HG03108 (cell line): ENCODE data around the gene SV2C.
"Not testable (repeated sequence)": the region's sequence is repeated elsewhere in the genome, so short reads cannot be mapped to it uniquely, and the experiment has no call there.

Source experiments
- ATAC-seq: cut with Tn5 transposase; IDR thresholded peaks from one replicate; pipeline ENCODE4 v1.9.1; 2021; ENCODE audit warnings: moderate library complexity; ENCODE audit not compliant: unreplicated experiment

SV2C gene

DNA sequence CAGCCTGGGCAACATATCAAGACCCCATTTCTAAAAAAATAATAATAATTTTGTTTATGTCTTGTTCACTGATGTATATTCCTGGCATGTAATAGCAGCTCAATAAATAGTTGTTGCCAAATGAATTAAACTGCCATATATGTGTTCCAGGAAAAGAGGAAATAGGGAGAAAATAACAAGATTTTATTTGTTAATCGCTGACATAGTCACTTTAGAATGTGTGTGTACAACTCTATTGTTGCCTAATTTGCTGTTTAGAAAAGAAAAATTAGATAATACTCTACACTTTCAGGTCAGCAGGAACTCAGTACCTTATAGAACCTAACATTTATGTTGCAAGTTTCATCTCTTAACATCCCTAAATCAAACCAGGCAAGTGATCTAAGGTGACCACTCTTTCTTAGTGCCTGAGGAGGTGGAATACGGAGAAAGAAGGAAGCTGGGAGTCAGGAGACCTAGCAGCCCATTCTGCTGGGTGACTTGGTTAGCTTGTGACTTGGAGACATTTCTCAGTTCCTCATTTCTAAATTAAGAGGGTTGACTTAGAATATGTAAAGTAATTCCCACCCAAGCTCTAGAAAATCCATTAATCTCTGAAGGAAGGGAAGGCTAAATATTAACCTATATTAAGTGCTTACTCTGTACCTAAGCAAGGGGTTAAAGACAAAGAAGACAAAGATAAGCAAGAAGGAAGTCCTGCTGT, 209.6 kb downstream of the SV2C start:
- ATAC-seq: peak; percentile 84

DNA sequence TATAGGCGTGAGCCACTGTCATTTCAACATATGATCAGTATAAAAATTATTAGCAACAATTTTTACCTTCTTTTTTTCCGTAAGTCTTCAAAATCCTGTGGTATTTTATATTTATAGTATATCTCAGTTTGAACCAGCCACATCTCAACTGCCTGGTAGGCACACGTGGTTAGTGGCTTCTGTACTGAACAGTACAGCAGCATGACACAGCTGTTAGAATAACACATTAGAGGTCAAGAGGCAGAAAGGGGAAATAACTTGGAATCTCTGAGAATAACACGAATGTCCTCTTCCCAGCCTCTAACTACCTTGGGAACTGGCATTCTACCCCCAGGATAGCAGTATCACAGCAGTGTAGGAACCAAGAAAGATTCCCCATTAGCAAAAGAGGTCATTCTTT, 211.4 kb downstream of the SV2C start:
- ATAC-seq: no peak

DNA sequence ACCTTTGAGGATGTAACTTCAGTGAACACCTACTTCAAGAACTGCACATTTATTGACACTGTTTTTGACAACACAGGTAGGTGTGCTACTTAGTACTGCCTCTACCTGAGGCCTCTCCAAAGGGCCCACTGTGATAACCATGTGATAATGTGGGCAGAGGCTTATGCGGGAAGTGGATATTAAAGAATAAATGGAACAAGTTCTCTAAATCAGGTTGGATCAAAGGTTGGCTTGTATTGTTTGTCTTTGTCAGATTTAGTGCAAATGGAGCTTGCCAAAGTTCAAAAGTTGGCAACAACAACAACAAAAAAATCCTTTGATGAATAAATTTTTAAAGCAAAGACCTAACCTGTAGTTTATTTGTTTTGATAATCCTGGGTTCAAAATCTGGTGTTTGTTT, 215.7 kb downstream of the SV2C start:
- no peak for ATAC-seq

DNA sequence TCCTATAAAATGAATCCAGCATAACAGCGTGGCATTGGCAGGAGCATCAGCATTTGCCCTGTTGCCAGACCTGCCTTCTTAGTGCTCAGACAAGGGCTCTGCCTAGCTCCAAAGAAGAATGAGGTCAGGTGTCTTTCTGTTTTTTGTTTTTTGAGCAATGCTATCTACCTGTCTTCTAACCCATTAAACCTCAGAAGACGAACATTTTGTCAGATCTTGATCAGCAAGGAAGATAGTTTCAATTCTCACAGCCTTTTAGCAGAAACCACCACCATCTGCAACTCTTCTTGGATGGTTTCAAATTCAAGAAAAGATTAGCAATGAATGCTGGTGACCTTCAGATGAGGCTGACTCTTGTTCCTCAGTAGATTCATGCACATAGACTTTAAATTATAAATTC, 216.4 kb downstream of the SV2C start:
- no peak for ATAC-seq

DNA sequence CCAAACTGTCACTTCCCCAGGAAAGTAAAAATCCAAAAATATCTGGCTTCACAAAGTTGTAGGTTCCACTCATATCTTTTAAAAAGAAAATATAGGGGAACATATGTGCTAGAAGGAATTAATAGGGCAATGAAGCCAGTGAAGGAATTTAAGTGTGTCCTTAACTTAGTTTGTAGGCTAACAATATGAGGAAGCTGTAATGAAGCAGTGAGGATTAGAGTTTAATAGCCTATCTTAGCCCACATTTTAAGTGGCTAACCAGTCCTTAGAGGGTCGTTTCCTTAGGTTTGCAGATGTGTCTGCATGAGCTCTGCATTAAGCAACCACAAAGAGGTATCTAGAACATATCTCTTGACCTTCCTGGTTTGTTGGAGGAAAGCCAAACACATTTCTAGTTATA, 218.7 kb downstream of the SV2C start:
- not testable (repeated sequence) for ATAC-seq

DNA sequence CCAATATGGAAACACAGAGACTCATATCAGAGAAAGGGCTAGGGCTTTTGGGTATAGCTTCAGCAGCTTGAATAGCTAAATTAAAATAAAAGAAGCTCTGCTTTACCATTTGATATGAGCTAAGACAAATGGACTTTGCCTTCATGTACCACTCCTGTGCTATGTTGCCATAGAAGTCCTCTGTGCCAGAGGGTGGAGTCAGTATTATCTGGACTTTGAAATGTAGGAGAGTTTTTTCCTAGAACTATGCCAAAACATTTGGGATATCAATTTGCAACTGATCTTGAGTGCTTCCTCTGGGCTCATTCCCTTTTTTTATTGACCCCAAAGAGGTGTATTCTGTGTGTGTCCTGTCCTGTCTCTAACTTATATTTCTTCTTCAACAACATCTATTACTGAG, 219.5 kb downstream of the SV2C start:
- ATAC-seq: not testable (repeated sequence)

DNA sequence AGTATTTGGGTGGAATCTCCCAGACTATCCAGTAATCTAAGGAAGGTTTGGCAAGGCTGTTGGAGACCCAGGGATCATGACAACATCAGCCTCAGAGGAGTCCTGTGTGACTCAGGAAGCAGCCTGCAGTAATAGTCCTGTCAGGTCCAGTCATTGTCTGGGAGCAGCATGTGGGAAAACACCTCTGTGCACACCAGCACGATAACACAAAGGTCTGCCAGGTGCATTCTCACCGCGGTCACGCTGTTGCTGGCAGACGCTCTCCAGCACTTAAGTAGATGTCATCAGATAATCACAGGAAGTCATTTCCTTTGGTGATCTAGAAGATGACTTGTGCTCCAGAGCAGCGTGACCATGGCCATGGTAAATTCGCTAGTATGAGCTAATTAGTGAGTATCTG, 220.7 kb downstream of the SV2C start:
- peak; percentile 83 for ATAC-seq

DNA sequence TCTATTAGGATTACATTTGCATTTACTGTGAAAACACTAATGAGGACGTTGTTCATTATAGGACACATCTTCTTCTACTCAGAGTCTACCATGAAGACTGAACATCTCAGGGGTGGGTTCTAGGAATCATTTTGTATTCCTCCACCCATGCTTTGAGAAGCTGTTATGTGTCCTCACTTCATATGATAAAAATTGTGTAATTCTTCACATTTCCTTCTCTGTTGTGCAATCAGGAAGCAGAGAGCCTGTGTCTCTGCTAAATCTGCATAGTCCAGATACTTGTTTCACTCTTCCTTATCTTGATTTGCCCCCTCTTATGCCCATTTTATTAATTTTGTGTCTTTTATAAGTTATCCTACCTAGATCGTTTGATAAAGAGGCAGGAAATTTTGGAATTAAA, 222.1 kb downstream of the SV2C start:
- no peak for ATAC-seq

DNA sequence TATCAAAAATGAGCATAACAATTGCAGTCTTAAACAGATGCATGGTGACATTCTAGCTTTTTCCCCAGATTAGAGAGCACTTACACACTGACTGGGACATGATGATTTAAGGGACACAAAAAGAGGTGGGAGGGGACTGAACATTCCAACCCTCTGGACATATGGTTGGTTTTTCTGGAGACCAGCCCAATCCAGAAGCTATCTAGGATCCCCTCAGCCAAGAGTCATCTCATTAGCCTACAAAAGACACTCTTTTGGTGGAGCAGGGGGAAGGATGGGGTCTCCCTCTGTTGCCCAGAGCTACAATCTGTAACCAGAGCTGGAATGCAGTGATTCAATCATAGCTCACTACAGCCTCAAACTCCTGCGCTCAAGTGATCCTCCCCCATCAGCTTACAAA, 222.6 kb downstream of the SV2C start:
- ATAC-seq: no peak

DNA sequence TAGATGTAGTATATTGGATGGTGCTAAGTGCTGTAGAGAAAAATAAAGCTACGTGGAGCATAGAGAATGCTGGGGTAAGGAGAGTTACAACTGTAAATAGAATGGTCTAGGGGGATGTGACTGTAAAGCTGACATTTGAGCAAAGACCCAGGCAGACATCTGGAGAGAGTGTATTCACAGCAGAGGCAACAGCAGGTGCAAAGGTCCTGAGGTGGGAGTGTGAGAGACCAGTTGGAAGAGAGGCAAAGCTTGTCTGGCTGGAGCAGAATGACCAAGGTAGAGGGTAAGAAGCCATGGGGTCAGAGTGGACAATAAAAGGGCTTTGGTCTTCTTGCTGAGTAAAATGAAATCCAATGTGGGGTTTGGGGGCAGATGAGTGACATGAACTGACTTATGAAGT, 227.0 kb downstream of the SV2C start:
- ATAC-seq: no peak

DNA sequence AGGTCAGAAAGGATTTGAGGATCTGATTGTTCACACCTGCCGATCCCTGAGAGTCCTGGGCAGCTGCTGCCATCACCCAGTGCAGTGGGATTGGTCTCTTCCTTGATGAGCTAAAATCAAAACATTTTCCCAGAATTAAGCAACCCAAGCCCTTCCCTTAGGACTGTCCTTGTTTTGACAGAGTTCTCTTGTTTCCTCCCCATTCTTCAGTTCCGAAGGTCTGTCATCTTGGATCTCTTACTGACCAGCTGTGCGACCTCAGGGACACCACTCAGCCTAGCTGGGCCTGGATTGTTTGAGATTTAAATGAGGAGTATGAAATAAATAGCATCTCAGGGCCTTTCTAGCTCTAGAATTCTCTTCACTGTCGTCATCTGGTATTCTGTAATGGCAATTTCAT, 229.6 kb downstream of the SV2C start:
- ATAC-seq: no peak

DNA sequence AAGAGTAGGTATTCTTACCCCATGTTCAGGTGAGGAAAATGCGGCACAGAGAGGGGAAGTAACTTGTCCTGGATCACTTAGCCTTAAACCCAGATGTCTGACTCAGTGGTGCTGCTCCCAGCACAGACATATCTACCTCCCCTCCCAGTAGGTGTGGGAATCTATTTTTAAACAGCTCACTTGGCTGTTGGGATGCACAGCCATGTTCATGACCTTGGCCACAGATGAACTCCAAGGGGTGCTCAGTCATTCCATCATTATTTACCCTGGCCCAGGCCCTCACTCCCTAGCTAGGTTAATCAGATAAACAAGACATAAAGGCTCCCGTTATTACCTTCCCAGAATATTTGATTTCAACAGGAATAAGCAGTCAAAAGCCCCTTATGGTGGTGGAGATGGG, 231.5 kb downstream of the SV2C start:
- no peak for ATAC-seq

DNA sequence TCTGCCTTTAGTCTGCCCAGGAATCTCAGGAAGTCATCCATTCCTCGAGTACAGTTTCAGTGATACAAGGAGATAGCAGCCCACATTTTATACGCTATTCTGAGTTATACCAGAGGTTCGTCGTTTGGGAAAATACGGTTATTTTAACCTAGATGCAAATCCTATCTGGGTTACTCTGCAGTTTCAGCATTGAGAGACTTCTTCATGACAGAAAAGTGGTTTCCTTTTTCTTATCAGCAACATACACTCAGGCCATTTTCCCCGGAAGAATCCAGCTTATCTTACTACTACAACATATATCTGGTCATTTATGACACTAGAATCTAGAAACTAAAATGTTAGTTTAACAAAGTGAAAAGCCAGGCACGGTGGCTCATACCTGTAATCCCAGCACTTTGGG, 236.5 kb downstream of the SV2C start:
- no peak for ATAC-seq

DNA sequence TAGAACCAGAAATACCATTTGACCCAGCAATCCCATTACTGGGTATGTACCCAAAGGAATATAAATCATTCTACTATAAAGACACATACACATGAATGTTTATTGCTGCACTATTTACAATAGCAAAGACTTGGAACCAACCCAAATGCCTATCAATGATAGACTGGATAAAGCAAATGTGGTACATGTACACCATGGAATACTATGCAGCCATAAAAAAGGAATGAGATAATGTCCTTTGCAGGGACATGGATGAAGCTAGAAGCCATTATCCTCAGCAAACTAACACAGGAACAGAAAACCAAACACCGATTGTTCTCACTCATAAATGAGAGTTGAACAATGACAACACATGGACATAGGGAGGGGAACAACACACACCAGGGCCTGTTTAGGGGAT, 240.3 kb downstream of the SV2C start:
- not testable (repeated sequence) for ATAC-seq

DNA sequence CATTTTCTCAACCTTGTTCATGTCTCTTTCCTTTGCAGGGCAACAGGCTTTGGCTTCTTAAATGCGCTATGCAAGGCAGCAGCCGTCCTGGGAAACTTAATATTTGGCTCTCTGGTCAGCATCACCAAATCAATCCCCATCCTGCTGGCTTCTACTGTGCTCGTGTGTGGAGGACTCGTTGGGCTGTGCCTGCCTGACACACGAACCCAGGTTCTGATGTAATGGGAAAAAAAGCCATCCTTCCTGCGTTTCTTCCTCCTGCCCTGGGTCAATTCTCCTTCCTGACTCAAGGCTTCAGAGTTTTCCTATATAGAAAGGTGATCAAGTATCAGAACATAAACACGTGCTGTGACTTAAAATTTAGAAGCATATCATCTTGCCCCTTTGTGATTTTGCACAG, 242.1 kb downstream of the SV2C start:
- no peak for ATAC-seq

DNA sequence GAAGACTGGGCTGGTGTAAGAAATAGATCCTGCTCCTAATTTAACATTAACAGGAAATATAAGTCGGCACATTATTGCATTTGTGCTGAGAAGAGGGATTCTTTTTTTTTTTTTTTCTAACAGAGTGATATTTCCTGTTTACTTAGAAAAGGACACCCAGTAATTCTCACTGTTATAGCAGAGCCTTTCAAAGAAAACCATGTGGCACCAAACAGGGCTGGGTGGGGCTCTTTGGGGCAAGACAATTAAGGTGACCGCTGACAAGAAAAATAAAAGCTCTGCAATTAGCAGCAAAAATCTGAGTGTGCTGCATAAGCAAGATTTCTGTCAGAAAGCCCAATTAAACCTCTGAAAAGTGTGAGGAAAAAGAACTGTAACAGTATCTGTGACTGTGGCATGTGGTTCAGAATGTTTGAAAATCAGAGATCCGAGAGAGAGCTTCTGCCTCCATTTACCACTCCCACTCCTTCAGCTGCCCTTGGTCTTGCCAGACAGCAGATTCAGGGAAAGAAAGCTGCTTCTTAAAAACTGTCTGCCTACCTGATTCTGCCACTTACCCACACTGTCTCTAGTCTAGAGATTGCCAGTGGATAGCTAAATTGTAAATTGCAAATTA, 242.8 kb downstream of the SV2C start:
- ATAC-seq: no peak

DNA sequence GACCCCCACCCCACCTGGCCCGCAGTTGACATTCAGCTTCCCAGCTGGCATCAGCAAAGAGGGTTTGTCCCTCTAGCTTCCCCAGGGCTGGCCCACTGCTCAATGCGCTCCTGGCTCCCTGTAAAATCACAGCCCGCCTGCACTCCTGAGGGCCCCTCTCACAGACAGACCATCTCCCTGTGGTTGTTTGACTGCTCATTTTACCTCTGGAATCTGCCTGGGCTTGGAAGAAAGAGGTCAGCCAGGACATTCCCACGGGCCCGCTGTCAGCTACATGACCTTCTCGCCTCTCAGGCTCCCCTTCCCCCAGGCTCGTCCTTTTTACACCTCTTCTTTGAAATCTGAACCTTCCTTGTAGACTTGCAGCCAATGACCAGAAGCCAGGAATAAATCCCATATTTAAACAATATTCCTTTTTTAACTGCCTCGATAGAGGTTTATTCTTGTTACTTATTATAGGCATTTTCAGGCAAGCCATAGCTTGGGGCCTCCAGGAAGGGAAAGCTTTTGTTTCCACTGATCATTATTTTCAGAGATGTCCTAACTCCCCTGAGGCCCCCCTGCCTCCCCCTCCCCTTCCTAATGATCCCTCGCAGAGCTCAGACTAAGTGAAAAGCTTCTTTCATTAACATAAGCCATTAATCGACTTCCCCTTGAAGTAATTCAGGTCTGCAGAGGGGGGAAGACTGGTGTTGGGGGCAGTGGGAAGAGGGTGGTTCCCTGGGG, 243.6 kb downstream of the SV2C start:
- no peak for ATAC-seq

DNA sequence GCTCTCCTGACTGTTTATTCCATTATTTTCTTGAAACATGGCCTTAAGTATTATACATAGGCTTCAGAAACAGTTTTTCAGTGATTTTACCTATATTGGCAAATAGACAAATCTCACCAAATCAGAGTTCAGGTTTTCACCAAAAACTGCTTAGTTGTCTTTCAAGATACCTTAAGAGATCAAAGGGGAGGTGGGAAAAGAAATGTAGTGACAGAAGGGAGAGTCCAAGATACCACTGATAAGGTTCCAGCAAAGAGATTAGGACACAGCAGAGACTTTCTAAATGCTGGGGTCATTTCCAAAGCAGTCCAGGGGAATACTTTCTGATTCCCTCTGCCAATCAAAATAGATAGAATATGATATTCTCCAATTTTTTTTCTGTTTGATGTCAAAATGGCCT, 246.2 kb downstream of the SV2C start:
- ATAC-seq: no peak

DNA sequence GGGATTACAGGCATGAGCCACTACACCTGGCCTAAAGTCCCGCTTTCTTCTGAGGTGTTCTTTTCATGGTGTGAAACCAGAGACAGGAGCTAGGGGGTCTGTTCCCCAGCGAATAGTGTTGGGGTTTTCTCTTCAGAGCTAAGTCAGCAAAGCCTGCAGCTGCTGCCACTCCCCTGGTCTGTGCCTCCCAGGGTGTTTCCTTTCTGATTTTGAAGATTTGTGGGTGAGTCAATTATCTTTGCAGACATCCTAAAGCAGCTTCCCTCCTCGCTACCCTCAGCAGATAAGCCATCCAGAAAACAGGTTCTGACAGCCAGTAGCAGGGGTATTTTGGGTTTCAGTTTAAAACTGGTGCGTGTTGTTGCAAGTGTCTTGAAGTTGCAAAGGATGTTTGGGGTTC, 247.9 kb downstream of the SV2C start:
- no peak for ATAC-seq

DNA sequence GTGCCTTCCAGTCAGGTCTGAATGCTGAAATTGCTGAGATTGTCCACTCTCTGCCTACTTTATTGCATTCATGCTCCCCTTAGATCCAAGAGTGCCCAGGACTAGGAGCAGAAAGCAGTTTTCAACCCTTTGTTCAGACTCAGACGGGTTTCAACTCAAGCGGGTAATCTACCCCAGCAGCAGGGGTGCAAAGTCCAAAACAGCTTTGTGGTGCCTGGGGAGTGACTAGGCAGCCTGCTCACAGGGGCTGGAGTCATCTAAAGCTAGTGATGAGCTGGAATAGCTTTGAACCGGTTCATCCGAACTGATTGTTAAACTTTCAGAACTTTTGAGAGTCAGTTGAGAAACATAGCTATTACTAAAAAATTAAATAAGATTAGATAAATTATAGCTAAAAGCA, 248.9 kb downstream of the SV2C start:
- no peak for ATAC-seq

DNA sequence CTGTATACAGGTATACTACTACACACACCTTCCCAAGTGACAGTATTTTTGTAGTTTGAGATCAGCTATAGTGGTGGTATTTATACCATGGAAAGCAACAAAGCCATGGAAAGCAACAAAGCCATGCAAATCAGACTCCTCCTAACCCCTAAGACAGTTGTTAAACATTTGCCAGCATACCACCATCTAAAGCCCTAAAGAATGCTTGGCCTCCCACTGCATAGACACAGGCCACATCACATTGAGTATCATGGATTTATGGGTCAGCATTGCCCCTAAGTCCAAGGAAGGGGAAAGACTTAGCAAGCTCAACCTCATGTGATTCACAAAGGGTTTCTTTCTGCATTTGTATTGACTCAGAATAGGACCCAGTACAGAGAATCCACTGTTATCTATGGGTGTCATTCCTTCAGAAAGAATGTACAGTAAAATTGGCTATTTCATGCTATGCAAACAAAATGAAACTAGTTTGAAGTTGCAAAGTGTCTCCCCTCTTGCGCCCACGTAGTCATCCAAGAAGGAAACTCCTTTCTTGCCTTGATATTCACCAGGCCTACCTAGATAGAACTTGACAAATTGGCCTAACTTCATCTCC, 249.5 kb downstream of the SV2C start:
- ATAC-seq: no peak

DNA sequence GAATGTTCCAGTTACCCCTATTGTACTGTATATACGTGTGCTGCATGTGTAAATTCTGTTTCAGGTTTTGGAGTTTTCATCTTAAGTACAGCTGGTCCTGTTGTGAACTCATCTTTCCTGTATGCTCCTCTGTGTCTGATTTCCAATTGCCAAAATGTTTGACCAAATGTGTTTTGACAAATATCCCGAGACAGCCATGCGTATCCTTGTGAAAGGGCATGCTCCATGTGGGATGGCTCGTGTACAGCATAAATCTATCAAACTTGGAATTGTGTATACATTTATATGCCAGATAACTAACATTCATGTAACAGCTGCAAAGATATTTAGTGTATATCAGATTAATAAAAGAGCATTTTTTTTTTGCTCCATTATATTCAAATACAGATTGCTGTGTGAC, 250.4 kb downstream of the SV2C start:
- no peak for ATAC-seq
